Right lobe of liver (tissue), 6 donors: ENCODE data around the gene SLC4A4. TPM values are rescaled to one million over a fixed set of nuclear protein-coding genes. Genes with fewer than 3 reads are reported as not detected.

Source experiments
- ATAC-seq, 4 donors: fragments of 200-7000 bp; cut with Tn5 transposase; one replicate each; pipeline ENCODE4 v1.9.1; 2020; ENCODE audit warnings: mild to moderate bottlenecking in 4 of 4, moderate library complexity in 4 of 4
- DNase-seq, 3 donors: peaks; one replicate each; pipeline ENCODE4 v3.0.0-alpha.2; 2020
- H3K27ac ChIP-seq, 3 donors: fragments of 200-600 bp; one replicate each; pipeline ENCODE4 v1.8.0; 2022
- H3K27me3 ChIP-seq, 2 donors: fragments of 200-600 bp; one replicate each; pipeline ENCODE4 v1.8.0; 2022
- H3K36me3 ChIP-seq, 4 donors: fragments of 200-600 bp; sonication (generic) in 1 of 4; one replicate each; pipeline versions ENCODE4 v1.5.1 to v1.8.0; 2017 to 2022; ENCODE audit warnings: control low read depth in 1 of 4
- H3K4me1 ChIP-seq, 4 donors: fragments of 200-600 bp; sonication (generic) in 1 of 4; one replicate each; pipeline versions ENCODE4 v1.5.1 to v1.8.0; 2017 to 2022; ENCODE audit warnings: control low read depth in 1 of 4
- H3K4me3 ChIP-seq, 3 donors: fragments of 200-600 bp; one replicate each; pipeline ENCODE4 v1.8.0; 2022
- H3K9me3 ChIP-seq, 4 donors: fragments of 200-600 bp; sonication (generic) in 1 of 4; one replicate each; pipeline versions ENCODE4 v1.5.1 to v1.8.0; 2017 to 2022; ENCODE audit warnings: control low read depth in 1 of 4
- CTCF ChIP-seq, 4 donors: fragments of 200-600 bp in 3 of 4; fragments of 450-650 bp in 1 of 4; IDR thresholded peaks; one replicate each; pipeline versions ENCODE4 v1.5.1 to v1.8.0; 2016 to 2022; ENCODE audit warnings: antibody characterized with exemption in 4 of 4, mild to moderate bottlenecking in 2 of 4
- POLR2A ChIP-seq: fragments of 450-650 bp; IDR thresholded peaks from one replicate; pipeline ENCODE4 v1.6.1; 2017; ENCODE audit warnings: antibody characterized with exemption, mild to moderate bottlenecking
- WGBS: methylation state at CpG from one replicate; pipeline ENCODE4 v1.1.6; 2018; ENCODE audit warnings: low coverage, low lambda C conversion rate; ENCODE audit not compliant: insufficient coverage; ENCODE audit errors: missing lambda C conversion rate; 5-methylcytosine and 5-hydroxymethylcytosine counted together
- intact Hi-C, 2 donors: fragments of 100-400 bp; cut with DNase I; formaldehyde crosslinking; loops; one replicate each; pipeline versions ENCODE4 v1.11.2 to v1.14.1; 2022
- total RNA-seq, 6 experiments: library from RNA; depleted of rRNA in 2 of 6; stranded (reverse); fragments of >200 nt in 2 of 6; fragmentation: NEBNext Ultra II Directional in 3 of 6; extraction: Animal tissue kit (Norgen Biotek cat#: 25700) in 3 of 6; gene quantifications; one replicate each; pipeline versions ENCODE4 v1.1.0 to v1.2.4, GENCODE V29; 2016 to 2023
- donor health status: DM: no; HTN: yes; CAD: no.
- donor health status: DM: no; HTN: no; CAD: no.
- donor health status: DM: no; HTN: no; CAD: no.
- donor health status: DM: no; HTN: yes; CAD: no.
- donor health status: DM: no; HTN: yes; CAD: no.

SLC4A4 gene
- total RNA-seq, 6 experiments from 2014 or later, result 16.5 to 28.7 (median 24.4) TPM

DNA sequence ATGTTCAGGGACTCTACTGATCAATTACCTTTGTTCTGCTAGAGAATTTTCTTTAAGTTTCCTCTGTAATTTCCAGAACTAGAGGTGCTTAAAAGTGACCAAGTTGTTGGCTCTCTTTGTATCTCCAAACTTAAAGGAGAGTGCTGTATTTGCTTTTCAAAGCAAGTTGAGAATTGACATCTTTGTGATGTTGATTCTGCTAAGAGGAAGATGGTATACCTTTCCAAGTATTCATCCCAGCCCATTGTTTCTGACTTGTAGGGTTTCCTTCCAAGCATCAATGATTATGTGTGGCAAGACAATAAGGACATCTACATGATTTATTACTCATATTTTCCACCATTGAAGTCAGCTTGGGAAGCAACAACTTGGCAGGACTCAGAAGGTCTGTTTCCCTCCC lies 254.5 kb downstream of the SLC4A4 start:
- no peaks in the 10 kb centered on the region for H3K27me3 ChIP-seq
- no peaks in the 10 kb centered on the region for H3K9me3 ChIP-seq
- H3K36me3 ChIP-seq, result no peaks in the 10 kb centered on the region
- H3K27ac ChIP-seq, result no peak overlapping the region
- DNase-seq (no peak), ATAC-seq (no peak)
- intact Hi-C loops, result no loop called here
- peaks cover 0 to 4% (median 0%) of the 10 kb centered on the region in 4 donors for H3K4me1 ChIP-seq
- TF ChIP-seq POLR2A (no peak), CTCF (IDR thresholded peaks at IDR 0.05) (no peak)
- no peak overlapping the region for H3K4me3 ChIP-seq

DNA sequence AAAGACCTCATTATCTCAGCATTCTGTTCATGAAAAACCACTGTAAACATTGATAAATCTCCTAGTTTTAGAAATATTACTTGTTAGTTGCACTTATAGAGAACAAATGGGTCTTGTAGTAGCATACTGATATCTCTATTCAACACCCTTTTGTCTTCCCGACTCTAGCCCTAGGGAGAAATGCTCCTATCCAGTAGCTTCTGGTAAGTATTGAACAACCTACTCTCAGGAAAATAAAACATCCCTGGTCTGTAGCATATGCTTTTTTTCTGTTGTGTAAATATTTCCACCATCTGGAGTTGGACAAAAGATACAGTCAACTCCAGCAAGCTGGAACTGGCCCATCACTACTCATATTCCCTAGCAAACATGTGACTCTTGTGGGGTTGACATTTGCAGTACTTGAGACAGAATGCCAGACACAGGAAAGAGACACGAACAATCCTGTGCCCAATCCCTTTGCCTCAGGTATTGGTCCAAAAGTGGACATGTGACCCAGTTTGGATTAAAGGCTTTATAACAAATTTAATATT lies 256.8 kb downstream of the SLC4A4 start:
- no peaks in the 10 kb centered on the region for H3K36me3 ChIP-seq
- no peaks in the 10 kb centered on the region for H3K27me3 ChIP-seq
- TF ChIP-seq POLR2A (no peak), CTCF (IDR thresholded peaks at IDR 0.05) (no peak)
- H3K4me3 ChIP-seq, result no peak overlapping the region
- no peaks in the 10 kb centered on the region for H3K9me3 ChIP-seq
- no peak overlapping the region for H3K27ac ChIP-seq
- WGBS, result 0% methylated on average over 1 of the region's 2 CpGs
- DNase-seq (no peak), ATAC-seq (no peak)
- intact Hi-C loops, result no loop called here
- H3K4me1 ChIP-seq, result no peaks in the 10 kb centered on the region

GRCh38 chr4:71599578-71599977 lies 260.8 kb downstream of the SLC4A4 start:
- ATAC-seq, result peak in 1 of 4 donors; percentile 62
- H3K4me3 ChIP-seq, result no peak overlapping the region
- WGBS, result 29% methylated on average over 3 of the region's 3 CpGs
- no peak for DNase-seq
- H3K9me3 ChIP-seq, result no peaks in the 10 kb centered on the region
- no peak overlapping the region for H3K27ac ChIP-seq
- intact Hi-C loops, result no loop called here
- H3K27me3 ChIP-seq, result no peaks in the 10 kb centered on the region
- H3K36me3 ChIP-seq, result no peaks in the 10 kb centered on the region
- no peaks in the 10 kb centered on the region for H3K4me1 ChIP-seq
- TF ChIP-seq CTCF (IDR thresholded peaks at IDR 0.05) (no peak), POLR2A (no peak)

GRCh38 chr4:71602289-71602900 lies 263.6 kb downstream of the SLC4A4 start:
- Histone ChIP-seq H3K4me1 (no peaks in the 10 kb centered on the region), H3K4me3 (no peak overlapping the region), H3K36me3 (no peaks in the 10 kb centered on the region), H3K27ac (no peak overlapping the region), H3K9me3 (no peaks in the 10 kb centered on the region), H3K27me3 (no peaks in the 10 kb centered on the region)
- intact Hi-C loops, result no loop called here
- no peak for TF ChIP-seq CTCF (IDR thresholded peaks at IDR 0.05)
- TF ChIP-seq POLR2A, result no peak
- no peak for DNase-seq
- 72% methylated on average over 4 of the region's 6 CpGs for WGBS
- ATAC-seq, result no peak
